ENCODE measurements around the gene IGFLR1.

IGFLR1 gene

DNA sequence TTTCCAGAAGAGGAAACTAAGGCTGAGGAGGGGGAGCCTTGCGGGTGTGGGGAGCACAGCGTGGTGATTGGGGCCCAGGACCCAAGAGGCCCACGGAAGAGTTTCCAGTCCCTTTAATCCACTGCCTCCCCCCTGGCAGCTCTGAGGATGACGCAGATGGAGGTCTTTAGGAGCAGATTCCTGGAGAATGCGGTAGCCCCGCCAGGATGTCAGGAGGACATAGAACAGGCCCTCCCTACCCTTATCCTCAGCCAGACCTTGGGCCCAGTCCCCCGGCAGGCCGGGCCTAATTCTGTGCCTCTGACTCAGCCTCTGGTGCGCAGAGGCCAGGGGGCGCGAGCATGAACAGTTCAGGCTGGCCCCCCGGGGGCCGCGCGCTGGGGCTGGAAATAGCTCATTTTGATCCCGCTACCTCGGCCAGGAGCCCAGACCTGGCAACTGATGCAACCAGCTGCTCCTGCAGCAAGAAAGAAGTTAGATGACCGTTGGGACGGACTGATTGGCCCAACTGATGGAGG lies 15.0 kb upstream of the IGFLR1 start:
- Histone ChIP-seq H3K27ac (peak overlapping the region; percentile 100), H3K4me3 (peak overlapping the region; percentile 79)
- DNase-seq (ENCODE audit: low spot score), result peak; percentile 99
- TF ChIP-seq CTCF (IDR thresholded peaks at IDR 0.05), result no peak

DNA sequence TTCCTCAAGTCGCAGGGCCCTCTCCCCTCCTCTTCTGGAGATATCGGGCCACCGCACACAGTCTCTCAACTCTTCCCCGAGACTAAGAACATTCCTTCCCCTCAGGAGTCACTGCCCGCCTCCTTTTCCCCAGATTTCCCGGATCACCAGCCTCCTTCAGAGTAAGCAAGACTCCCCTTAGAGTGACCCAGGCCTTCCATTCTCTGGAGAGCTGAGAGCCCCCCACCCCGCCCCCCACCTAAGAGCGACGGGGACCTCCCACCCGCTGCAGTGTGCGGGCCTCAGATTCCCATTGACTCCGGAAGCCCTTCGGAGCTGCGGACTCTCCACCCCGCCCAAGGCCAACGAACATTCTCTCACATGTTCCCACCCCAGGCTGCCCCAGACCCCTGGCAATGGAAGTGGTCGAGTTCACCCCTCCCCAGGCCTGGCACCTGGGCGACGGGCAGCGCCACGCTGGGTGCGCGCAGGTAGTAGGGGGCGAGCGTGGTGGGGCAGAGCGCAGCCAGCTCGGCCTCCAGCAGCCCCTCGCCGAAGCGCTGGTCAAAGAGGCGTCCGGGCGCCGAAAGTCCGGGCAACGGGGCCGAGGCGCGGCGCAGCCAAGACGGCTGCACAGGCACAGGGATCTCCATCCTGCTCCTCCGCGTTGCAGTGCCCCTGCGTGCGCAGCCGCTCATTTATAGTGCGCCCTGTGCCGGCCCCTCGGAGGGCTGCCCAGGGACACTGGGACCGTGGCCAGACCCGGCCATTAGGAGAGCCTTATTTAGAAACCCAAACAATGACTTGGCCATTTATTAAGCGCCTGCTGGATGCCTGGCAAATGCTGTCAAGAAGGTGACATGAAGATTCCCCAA lies 14.4 kb upstream of the IGFLR1 start, which contains the start of gene HSPB6:
HSPB6 (minus strand) TSS at position 653 of the 854 bp plus-strand sequence; CDS start at position 632, 21 bp downstream.
- peak; percentile 91 for DNase-seq (ENCODE audit: low spot score)
- Histone ChIP-seq H3K27ac (peak within 1 kb of the TSS; percentile 100), H3K4me3 (peak within 1 kb of the TSS; percentile 79)
- no peak for TF ChIP-seq CTCF (IDR thresholded peaks at IDR 0.05)

- peak; percentile 98 for DNase-seq (ENCODE audit: low spot score)
- H3K4me3 ChIP-seq, result peak overlapping the region; percentile 79
- peak overlapping the region; percentile 100 for H3K27ac ChIP-seq
- no peak for TF ChIP-seq CTCF (IDR thresholded peaks at IDR 0.05)
Observed at GRCh38 chr19:35755550-35756376, 13.5 kb upstream of the IGFLR1 start.

GRCh38 chr19:35755131-35755549 lies 12.9 kb upstream of the IGFLR1 start:
- no peak for DNase-seq (ENCODE audit: low spot score)
- Histone ChIP-seq H3K27ac (peak overlapping the region; percentile 100), H3K4me3 (peak overlapping the region; percentile 79)
- no peak for TF ChIP-seq CTCF (IDR thresholded peaks at IDR 0.05)

GRCh38 chr19:35754370-35755130 lies 12.3 kb upstream of the IGFLR1 start:
- H3K27ac ChIP-seq, result peak overlapping the region; percentile 100
- H3K4me3 ChIP-seq, result peak overlapping the region; percentile 79
- DNase-seq (ENCODE audit: low spot score), result no peak
- TF ChIP-seq CTCF (IDR thresholded peaks at IDR 0.05), result no peak

GRCh38 chr19:35753634-35754369 lies 11.6 kb upstream of the IGFLR1 start:
- no peak for DNase-seq (ENCODE audit: low spot score)
- Histone ChIP-seq H3K4me3 (no peak overlapping the region), H3K27ac (peak overlapping the region; percentile 100)
- no peak for TF ChIP-seq CTCF (IDR thresholded peaks at IDR 0.05)
